Neuronal stem cell (in vitro differentiated cells): Measurements from ENCODE around the gene KRTAP5-8.
"Not testable (repeated sequence)": the region's sequence is repeated elsewhere in the genome, so short reads cannot be mapped to it uniquely, and the experiment has no call there.

ENCODE experiments used
- DNase-seq: peaks from one replicate; pipeline ENCODE4 v3.0.0-alpha.2; 2013; ENCODE audit warnings: low spot score
- H2AFZ ChIP-seq: one replicate; pipeline ENCODE4 v1.6.1; 2013; ENCODE audit warnings: mild to moderate bottlenecking, low read length, inconsistent platforms
- H2AK5ac ChIP-seq: 2 replicates; pipeline ENCODE4 v1.6.1; 2013; ENCODE audit warnings: low read depth, mild to moderate bottlenecking, inconsistent platforms, low read length, moderate library complexity, mixed read lengths
- H2BK120ac ChIP-seq: 2 replicates; pipeline ENCODE4 v1.6.1; 2013; ENCODE audit warnings: low read depth, mild to moderate bottlenecking, inconsistent platforms, low read length, moderate library complexity, mixed read lengths
- H2BK12ac ChIP-seq: one replicate; pipeline ENCODE4 v1.6.1; 2013; ENCODE audit warnings: low read length, inconsistent platforms
- H2BK15ac ChIP-seq: 2 replicates; pipeline ENCODE4 v1.6.1; 2013; ENCODE audit warnings: mild to moderate bottlenecking, low read length, inconsistent platforms, mixed read lengths
- H2BK5ac ChIP-seq: one replicate; pipeline ENCODE4 v1.6.1; 2013; ENCODE audit warnings: inconsistent platforms, mild to moderate bottlenecking, low read length, moderate library complexity
- H3K14ac ChIP-seq: one replicate; pipeline ENCODE4 v1.6.1; 2013; ENCODE audit warnings: low read length, inconsistent platforms
- H3K18ac ChIP-seq: 2 replicates; pipeline ENCODE4 v1.6.1; 2013; ENCODE audit warnings: low read length, inconsistent platforms
- H3K23ac ChIP-seq: 2 replicates; pipeline ENCODE4 v1.6.1; 2013; ENCODE audit warnings: low read depth, mild to moderate bottlenecking, mixed read lengths, low read length, inconsistent platforms; ENCODE audit not compliant: poor library complexity
- H3K27ac ChIP-seq: replicated peaks from 3 replicates; pipeline ENCODE4 v1.5.1; 2013; ENCODE audit warnings: low read length, inconsistent platforms
- H3K27me3 ChIP-seq, 3 experiments: 2 replicates each; pipeline ENCODE4 v1.6.1; 2013; ENCODE audit warnings: low read length in 3 of 3, mild to moderate bottlenecking in 2 of 3, inconsistent platforms in 1 of 3, low read depth in 1 of 3, mixed read lengths in 1 of 3, moderate library complexity in 1 of 3; ENCODE audit not compliant: control insufficient read depth in 3 of 3, insufficient read depth in 3 of 3
- H3K36me3 ChIP-seq, 2 donors: replicated peaks in 1 of 2; 2 replicates each; pipeline ENCODE4 v1.6.1; 2013; ENCODE audit warnings: low read length in 2 of 2; ENCODE audit not compliant: control insufficient read depth in 2 of 2, insufficient read depth in 2 of 2
- H3K4ac ChIP-seq: 2 replicates; pipeline ENCODE4 v1.6.1; 2013; ENCODE audit warnings: inconsistent platforms, mild to moderate bottlenecking, low read length, moderate library complexity
- H3K4me1 ChIP-seq, 2 donors: 1 replicate in 1 of 2; 2 replicates in 1 of 2; pipeline ENCODE4 v1.6.1; 2013; ENCODE audit warnings: low read length in 2 of 2, low read depth in 1 of 2; ENCODE audit not compliant: control insufficient read depth in 2 of 2, insufficient read depth in 1 of 2
- H3K4me2 ChIP-seq: one replicate; pipeline ENCODE4 v1.6.1; 2013; ENCODE audit warnings: mild to moderate bottlenecking, low read length, inconsistent platforms; ENCODE audit not compliant: insufficient read depth, poor library complexity, severe bottlenecking
- H3K4me3 ChIP-seq, 2 donors: 2 replicates each; pipeline ENCODE4 v1.5.1; 2013; ENCODE audit warnings: low read length in 2 of 2, mild to moderate bottlenecking in 2 of 2, inconsistent platforms in 1 of 2, moderate library complexity in 1 of 2
- H3K79me1 ChIP-seq: one replicate; pipeline ENCODE4 v1.6.1; 2013; ENCODE audit warnings: low read depth, mild to moderate bottlenecking, inconsistent platforms, low read length, moderate library complexity
- H3K9ac ChIP-seq: one replicate; pipeline ENCODE4 v1.6.1; 2013; ENCODE audit warnings: mild to moderate bottlenecking, low read depth, low read length, inconsistent platforms; ENCODE audit not compliant: poor library complexity
- H3K9me3 ChIP-seq, 2 donors: replicated peaks in 1 of 2; 2 replicates each; pipeline versions ENCODE3 to v1.6.1; 2013; ENCODE audit warnings: low read length in 2 of 2, mild to moderate bottlenecking in 2 of 2, inconsistent platforms in 1 of 2, low read depth in 1 of 2, mixed read lengths in 1 of 2, moderate library complexity in 1 of 2; ENCODE audit not compliant: control insufficient read depth in 2 of 2, insufficient read depth in 1 of 2
- H4K8ac ChIP-seq: one replicate; pipeline ENCODE4 v1.6.1; 2013; ENCODE audit warnings: low read depth, mild to moderate bottlenecking, inconsistent platforms, low read length, moderate library complexity
- H4K91ac ChIP-seq: one replicate; pipeline ENCODE4 v1.6.1; 2013; ENCODE audit warnings: low read length, low read depth, mild to moderate bottlenecking, inconsistent platforms; ENCODE audit not compliant: poor library complexity
- WGBS, 2 donors: extraction: QIAGEN DNeasy Blood & Tissue Kit; methylation state at CpG; one replicate each; pipeline ENCODE4 v1.1.7; 2013; ENCODE audit warnings: missing lambda C conversion rate in 2 of 2, mixed read lengths in 1 of 2; ENCODE audit not compliant: insufficient read length in 2 of 2, insufficient replicate concordance in 1 of 2; ENCODE audit errors: extremely low coverage in 2 of 2; 5-methylcytosine and 5-hydroxymethylcytosine counted together

Gene KRTAP5-8

GRCh38 chr11:71532036-71532610, 5.7 kb upstream of the KRTAP5-8 start:
- Histone ChIP-seq H3K4me2 (no peak overlapping the region), H2BK120ac (no peak overlapping the region), H3K36me3 (no peaks in the 10 kb centered on the region), H3K14ac (no peak overlapping the region), H2BK5ac (no peak overlapping the region), H4K8ac (no peak overlapping the region), H3K27me3 (peaks cover 0 to 5% (median 0%) of the 10 kb centered on the region in 3 experiments), H2AK5ac (no peak overlapping the region), H2BK12ac (no peak overlapping the region), H3K9ac (no peak overlapping the region), H3K23ac (no peak overlapping the region), H3K18ac (no peak overlapping the region), H3K4me1 (no peaks in the 10 kb centered on the region), H3K4me3 (no peak overlapping the region), H3K9me3 (no peaks in the 10 kb centered on the region), H4K91ac (no peak overlapping the region), H2BK15ac (no peak overlapping the region), H2AFZ (no peak overlapping the region), H3K4ac (no peak overlapping the region), H3K79me1 (no peaks in the 10 kb centered on the region), H3K27ac (no peak overlapping the region)
- no peak for DNase-seq
- no CpG with 5 or more reads among the region's 10 CpGs for WGBS, 2 donors

DNA sequence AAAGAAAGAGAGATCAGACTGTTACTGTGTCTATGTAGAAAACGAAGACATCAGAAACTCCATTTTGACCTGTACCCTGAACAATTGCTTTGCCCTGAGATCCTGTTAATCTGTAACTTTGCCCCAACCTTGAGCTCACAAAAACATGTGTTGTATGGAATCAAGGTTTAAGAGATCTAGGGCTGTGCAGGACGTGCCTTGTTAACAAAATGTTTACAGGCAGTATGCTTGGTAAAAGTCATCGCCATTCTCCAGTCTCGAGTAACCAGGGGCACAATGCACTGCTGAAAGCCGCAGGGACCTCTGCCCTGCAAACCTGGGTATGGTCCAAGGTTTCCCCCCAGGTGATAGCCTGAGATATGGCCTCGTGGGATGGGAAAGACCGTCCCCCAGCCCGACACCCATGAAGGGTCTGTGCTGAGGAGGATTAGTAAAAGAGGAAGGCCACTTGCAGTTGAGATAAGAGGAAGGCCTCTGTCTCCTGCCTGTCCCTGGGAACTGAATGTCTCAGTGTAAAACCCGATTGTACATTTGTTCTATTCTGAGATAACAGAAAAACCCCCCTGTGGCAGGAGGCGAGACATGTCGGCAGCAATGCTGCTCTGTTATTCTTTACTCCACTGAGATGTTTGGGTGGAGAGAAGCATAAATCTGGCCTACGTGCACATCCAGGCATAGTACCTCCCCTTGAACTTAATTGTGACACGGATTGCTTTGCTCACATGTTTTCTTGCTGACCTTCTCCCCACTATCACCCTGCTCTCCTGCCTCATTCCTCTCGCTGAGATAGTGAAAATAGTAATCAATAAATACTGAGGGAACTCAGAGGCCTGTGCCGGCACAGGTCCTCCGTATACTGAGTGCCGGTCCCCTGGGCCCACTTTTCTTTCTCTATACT, 2.9 kb upstream of the KRTAP5-8 start:
- H3K79me1 ChIP-seq, H3K4me1 ChIP-seq, H3K4me2 ChIP-seq, H2BK120ac ChIP-seq, H3K27me3 ChIP-seq, H3K23ac ChIP-seq, H2BK15ac ChIP-seq, H2BK12ac ChIP-seq, H3K4me3 ChIP-seq, H3K4ac ChIP-seq, H2AK5ac ChIP-seq, H3K18ac ChIP-seq, DNase-seq, H3K36me3 ChIP-seq, H4K8ac ChIP-seq, H3K9ac ChIP-seq, H3K27ac ChIP-seq, H3K14ac ChIP-seq, H2BK5ac ChIP-seq, H4K91ac ChIP-seq, H2AFZ ChIP-seq, H3K9me3 ChIP-seq: not testable (repeated sequence)
- WGBS, 2 donors = no CpG with 5 or more reads among the region's 17 CpGs

DNA sequence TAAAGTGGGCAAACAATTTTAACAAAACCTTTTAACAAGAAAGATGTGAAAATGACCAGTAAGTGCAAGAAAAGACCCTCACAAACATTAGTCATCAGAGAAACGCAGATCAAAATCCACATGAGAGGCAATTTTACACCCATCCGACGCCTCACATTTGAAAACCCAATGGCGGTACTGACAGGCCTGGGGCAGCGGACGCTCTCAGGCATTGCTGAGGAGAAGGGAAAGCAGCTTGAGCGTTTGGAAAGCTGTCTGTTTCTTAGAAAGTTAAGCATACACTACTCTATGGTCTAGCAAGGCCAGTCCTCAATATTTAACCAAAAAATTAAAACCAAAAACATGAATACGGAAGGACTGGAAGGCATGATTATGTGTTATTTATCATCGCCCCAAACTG, 2.0 kb upstream of the KRTAP5-8 start:
- H3K9me3 ChIP-seq = no peaks in the 10 kb centered on the region
- no CpG with 5 or more reads among the region's 9 CpGs for WGBS, 2 donors
- no peak overlapping the region for H4K91ac ChIP-seq
- no peak overlapping the region for H3K23ac ChIP-seq
- no peak overlapping the region for H3K4me2 ChIP-seq
- no peak for DNase-seq
- no peak overlapping the region for H3K18ac ChIP-seq
- no peaks in the 10 kb centered on the region for H3K36me3 ChIP-seq
- no peak overlapping the region for H2AFZ ChIP-seq
- no peak overlapping the region for H2BK120ac ChIP-seq
- no peak overlapping the region for H3K27ac ChIP-seq
- H3K14ac ChIP-seq = no peak overlapping the region
- no peak overlapping the region for H3K4ac ChIP-seq
- no peak overlapping the region for H2BK15ac ChIP-seq
- H3K79me1 ChIP-seq = no peaks in the 10 kb centered on the region
- no peaks in the 10 kb centered on the region for H3K4me1 ChIP-seq
- peaks cover 0 to 11% (median 0%) of the 10 kb centered on the region in 3 experiments for H3K27me3 ChIP-seq
- H3K4me3 ChIP-seq = no peak overlapping the region
- H4K8ac ChIP-seq = no peak overlapping the region
- H3K9ac ChIP-seq = no peak overlapping the region
- H2BK12ac ChIP-seq = no peak overlapping the region
- no peak overlapping the region for H2BK5ac ChIP-seq
- no peak overlapping the region for H2AK5ac ChIP-seq

DNA sequence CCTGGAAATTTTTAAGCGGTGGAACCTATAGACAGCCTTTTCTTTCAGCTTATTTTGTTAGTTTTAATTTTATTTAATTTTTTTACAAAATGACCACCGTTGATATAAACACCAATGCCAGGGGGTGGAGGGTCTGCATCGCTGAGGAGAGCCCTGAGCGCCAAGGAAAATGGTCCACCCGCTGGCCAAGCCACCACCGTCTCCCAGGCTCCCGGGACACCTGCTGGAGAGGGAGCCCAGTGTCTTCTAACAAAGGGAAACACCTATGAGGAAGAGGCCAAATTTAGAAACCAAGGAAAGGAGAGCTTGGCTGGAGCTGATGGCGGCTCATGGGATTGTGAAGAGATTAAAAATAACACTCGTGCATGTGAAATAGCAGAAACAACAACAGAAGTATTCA, 288 bp upstream of the KRTAP5-8 start:
- Histone ChIP-seq H3K14ac (no peak overlapping the region), H3K27ac (no peak overlapping the region), H3K4me1 (no peaks in the 10 kb centered on the region), H3K36me3 (no peaks in the 10 kb centered on the region), H2AK5ac (no peak overlapping the region), H3K9ac (no peak overlapping the region), H2BK120ac (no peak overlapping the region), H3K4ac (no peak overlapping the region), H3K79me1 (no peaks in the 10 kb centered on the region), H2BK12ac (no peak overlapping the region), H4K8ac (no peak overlapping the region), H4K91ac (no peak overlapping the region), H2AFZ (no peak overlapping the region), H3K4me3 (no peak overlapping the region), H3K9me3 (no peaks in the 10 kb centered on the region), H2BK5ac (no peak overlapping the region), H3K23ac (no peak overlapping the region), H3K27me3 (peaks cover 0 to 11% (median 0%) of the 10 kb centered on the region in 3 experiments), H3K4me2 (no peak overlapping the region), H3K18ac (no peak overlapping the region), H2BK15ac (no peak overlapping the region)
- no peak for DNase-seq
- no CpG with 5 or more reads among the region's 9 CpGs for WGBS, 2 donors
